ENCODE results near the gene TMEM72. TPM values are rescaled to one million over a fixed set of nuclear protein-coding genes. Genes with fewer than 3 reads are reported as not detected.

TMEM72 gene
- total and polyA plus RNA-seq, 2 of the 13 experiments (the other 11 are each of a cell fraction or from before 2014, with no cell fraction given), result 0.04 TPM; not detected in 1

DNA sequence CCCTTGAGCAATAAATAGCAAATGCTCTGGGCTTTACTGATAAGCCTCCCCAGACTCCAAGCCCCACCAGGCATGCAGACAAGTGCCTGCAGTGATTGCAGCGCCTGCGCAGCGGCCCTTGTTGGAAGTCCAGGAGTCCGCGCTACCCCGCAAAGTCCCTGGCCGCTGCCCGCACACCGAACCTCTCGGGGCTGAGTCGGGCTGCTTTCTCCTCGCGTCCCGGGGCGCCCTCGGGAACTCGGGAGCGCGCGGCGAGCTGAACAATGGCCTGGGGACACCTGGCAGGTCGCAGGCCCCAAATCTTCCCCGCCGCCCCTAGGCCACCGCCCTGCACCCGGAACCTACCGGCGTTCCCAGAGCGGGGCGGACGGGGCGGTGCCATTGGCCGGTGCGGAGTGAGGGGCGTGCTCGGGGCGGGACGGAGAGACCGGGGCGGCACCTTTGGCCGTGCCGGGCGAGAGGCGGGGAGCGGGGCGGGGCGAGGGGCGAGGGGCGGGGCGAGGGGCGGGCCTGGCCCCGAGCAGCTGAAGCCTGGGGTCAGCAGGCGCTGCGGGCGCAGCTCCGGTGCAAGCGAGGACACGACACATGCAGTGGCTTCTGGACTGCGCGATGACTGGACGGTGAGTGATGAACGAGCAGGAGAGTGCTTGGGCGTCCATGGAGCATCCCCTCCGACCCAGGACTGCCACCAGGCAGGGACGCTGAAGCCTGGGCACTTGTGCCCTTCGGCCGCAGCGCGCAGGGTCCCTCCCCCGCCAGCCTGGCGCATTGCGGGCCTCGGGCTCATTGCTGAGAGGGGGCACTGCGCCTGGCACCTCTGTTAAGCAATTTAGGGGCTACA is 48.3 kb downstream of the TMEM72 start, which contains the start of gene RASSF4 (continued):
- TF ChIP-seq ZNF18 (CRISPR knock-in tag; IDR thresholded peaks at IDR 0.05; ENCODE audit: insufficient replicate concordance) (peak; percentile 70), ZNF235 (CRISPR knock-in tag; IDR thresholded peaks at IDR 0.05; ENCODE audit: borderline replicate concordance) (0 out of 2 replicates have a peak, but pooled peaks have one; percentile 37), ZBTB8A (CRISPR knock-in tag; IDR thresholded peaks at IDR 0.05; ENCODE audit: borderline replicate concordance, low read depth) (peak; percentile 9; the same call in 1 of the 2 replicates), ARID2 (CRISPR knock-in tag; IDR thresholded peaks at IDR 0.05; ENCODE audit: borderline replicate concordance) (0 out of 2 replicates have a peak, but pooled peaks have one; percentile 55), ATF7 (IDR thresholded peaks at IDR 0.05) (no peak), ATF7 (CRISPR knock-in tag; IDR thresholded peaks at IDR 0.05) (no peak), ZNF782 (CRISPR knock-in tag; IDR thresholded peaks at IDR 0.05; ENCODE audit: borderline replicate concordance) (no peak), CBX1 (IDR thresholded peaks at IDR 0.05; ENCODE audit: low read depth) (peak; percentile 27), BCL3 (CRISPR knock-in tag; IDR thresholded peaks at IDR 0.05) (no peak), ZNF605 (CRISPR knock-in tag; IDR thresholded peaks at IDR 0.05) (peak; percentile 87; the same call in 1 of the 2 replicates), ZNF652 (CRISPR knock-in tag; IDR thresholded peaks at IDR 0.05; ENCODE audit: borderline replicate concordance, low read depth) (no peak), ZNF747 (CRISPR knock-in tag; IDR thresholded peaks at IDR 0.05; ENCODE audit: borderline replicate concordance) (no peak), POLR2AphosphoS2 (IDR thresholded peaks at IDR 0.05; ENCODE audit: low read depth, low read length) (no peak), ZNF724P (CRISPR knock-in tag; IDR thresholded peaks at IDR 0.05; ENCODE audit: borderline replicate concordance) (no peak), TBL1XR1 (IDR thresholded peaks at IDR 0.05; ENCODE audit: borderline replicate concordance, low read length, partially characterized antibody) (no peak), ZSCAN9 (CRISPR knock-in tag; IDR thresholded peaks at IDR 0.05; ENCODE audit: borderline replicate concordance) (0 out of 2 replicates have a peak, but pooled peaks have one; percentile 66), DNMT1 (CRISPR knock-in tag; IDR thresholded peaks at IDR 0.05) (no peak), ZNF234 (CRISPR knock-in tag; conservative IDR thresholded peaks at IDR 0.05) (no peak), ZBTB4 (CRISPR knock-in tag; IDR thresholded peaks at IDR 0.05; ENCODE audit: borderline replicate concordance) (0 out of 2 replicates have a peak, but pooled peaks have one; percentile 42), CENPX (CRISPR knock-in tag; IDR thresholded peaks at IDR 0.05) (no peak), ZNF441 (CRISPR knock-in tag; IDR thresholded peaks at IDR 0.05; ENCODE audit: borderline replicate concordance) (no peak), REXO4 (CRISPR knock-in tag; IDR thresholded peaks at IDR 0.05; ENCODE audit: borderline replicate concordance) (no peak)
